CD4-positive, alpha-beta T cell treated with Interleukin-21 for 1 hour (primary cell): Measurements from ENCODE around the gene MYCT1.

Source experiments
- DNase-seq: peaks from one replicate; pipeline ENCODE4 v3.0.0-alpha.2; 2020

Gene MYCT1

DNA sequence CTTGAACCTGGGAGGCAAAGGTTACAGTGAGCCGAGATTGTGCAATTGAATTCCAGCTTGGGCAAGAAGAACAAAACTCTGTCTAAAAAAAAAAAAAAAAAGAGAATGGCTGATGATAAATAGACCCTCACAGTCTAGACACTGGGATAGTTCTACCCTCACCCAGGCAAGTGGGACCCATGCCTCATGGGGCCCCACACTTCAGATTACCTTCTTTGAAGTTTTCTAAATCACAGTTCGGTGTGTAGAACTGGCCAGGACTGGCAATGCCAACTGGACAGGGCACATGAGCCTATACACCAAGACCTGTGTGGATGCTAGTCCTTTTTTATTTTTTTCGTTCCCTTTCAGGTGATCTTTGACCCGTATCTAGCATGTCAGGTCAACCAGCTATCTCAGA, 28.6 kb downstream of the MYCT1 start:
- DNase-seq = no peak

DNA sequence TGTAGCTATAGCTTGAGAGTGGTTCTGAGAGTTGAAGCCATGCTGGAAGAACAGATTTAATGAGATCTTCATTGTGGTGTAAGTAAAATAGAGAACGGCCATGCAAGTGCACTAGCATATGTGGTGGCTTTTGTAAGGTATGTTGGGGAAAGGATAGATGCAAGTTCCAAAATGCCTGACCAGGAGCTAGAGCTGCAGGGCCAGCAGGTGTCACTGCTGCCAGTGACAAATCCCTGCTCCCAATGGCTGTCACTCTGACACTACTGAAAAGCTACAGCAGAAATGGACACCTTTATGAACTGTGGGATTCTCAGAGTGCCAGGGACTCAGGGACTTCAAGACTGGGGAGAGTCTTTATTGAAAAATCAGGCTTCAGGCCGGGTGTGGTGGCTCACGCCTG, 29.8 kb downstream of the MYCT1 start:
- no peak for DNase-seq

DNA sequence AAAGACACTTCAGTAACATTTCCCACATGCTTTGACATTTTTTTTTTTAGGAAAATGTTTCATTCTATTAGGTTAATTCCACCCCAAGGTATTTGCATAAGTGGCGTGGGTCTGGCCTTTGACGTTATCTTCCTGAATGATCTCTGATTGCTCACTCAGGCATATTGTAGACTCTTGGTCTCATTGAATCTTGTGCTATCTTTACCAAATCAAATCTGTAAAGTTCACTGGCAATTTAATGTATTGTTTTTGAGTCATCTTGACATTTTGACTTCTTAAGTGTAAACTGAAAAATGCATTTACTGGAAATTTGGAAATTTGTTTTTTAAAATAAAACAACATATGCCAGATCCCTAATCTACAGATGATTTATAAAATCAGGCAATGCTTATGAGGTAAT, 36.9 kb downstream of the MYCT1 start:
- no peak for DNase-seq

DNA sequence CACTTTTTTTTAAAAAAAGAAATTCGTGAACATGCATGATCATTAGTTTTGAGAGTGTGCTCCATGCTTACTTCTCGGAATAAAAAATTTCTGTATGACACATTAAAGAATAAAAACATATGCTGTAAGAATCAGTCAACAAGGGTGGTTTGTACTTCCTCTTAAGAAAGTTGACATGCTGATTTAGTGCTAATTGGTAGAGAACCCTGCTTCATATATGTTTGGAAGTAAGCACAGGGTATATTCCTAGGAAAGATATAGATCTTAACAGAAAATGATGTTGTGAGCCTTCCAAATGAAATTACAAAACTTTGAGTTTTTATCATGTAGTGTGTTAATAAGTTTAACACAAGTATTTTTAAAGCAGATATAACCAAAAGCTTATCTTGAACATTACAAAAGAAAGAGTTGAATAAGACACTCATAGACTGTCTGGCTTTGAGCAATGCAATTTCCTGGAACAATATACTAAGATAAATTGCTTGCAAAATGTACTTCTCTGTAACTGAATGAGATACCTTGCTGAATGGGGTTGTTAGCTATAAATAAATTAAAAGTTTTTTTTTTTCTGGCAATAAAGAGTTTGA, 39.1 kb downstream of the MYCT1 start:
- no peak for DNase-seq

DNA sequence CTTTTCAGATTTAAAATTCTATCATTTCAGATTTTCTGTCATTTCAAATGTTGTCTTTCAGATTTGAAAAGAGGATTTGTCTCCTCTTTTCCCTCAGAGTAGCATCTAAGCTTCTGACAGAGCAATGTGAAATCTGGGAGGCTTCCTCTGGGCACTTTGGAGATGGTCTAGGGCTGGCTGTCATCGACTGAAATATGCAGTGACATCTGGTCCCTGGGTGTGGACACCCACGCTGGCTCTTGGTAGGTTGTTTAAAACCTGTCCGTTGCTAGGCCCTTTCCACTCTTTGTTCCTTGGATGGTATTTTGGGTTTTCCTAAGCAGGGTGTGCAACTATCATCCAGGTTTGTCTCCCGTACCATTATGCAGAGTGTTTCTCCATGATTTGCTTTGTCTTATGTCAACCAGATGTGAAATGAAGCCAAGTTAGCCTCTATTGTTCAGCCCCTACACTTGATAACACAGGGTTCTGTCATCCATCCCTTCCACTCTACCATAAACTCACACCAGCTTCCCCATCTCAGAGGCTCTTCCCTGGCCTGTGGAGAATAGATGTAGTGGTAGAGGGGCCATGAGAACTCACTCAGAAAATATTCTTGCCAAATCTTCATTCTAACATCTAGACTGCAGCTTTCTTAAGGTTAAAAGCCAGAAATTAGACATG, 47.9 kb downstream of the MYCT1 start:
- no peak for DNase-seq

DNA sequence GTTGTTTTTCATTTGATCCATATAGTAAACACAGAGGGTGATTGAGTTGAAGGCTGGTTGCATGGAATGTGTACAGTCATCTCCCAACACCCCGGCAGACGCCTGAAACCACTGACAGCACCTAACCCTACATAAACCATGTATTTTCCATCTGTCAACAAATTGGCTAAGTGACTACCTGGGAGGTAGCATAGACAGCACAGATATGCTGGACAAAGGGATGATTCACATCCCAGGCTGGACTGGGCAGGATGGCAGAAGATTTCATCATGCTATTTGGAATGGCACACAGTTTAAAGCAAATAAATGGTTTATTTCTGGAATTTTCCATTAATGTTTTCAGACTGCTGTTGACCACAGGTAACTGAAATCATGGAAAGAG, 48.5 kb downstream of the MYCT1 start:
- DNase-seq = no peak

DNA sequence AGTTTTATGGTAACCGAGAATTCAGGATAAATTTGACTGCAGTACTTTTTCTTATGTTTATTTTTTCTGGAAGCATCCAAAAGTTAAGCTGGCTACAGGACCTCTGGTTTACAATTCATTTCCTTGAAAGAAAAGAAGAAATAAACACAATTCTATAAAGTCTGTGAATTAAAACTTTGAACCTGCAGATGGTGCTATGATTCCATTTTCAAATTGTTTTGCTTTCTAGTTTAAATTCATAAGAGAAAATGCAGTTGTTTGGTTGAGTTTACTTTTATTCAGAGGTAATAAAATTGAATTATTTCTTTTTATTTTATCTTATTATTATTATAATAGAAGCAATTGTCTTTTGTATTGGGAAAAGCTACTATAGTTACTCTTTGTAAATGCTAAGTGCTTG, 51.1 kb downstream of the MYCT1 start:
- DNase-seq = no peak

DNA sequence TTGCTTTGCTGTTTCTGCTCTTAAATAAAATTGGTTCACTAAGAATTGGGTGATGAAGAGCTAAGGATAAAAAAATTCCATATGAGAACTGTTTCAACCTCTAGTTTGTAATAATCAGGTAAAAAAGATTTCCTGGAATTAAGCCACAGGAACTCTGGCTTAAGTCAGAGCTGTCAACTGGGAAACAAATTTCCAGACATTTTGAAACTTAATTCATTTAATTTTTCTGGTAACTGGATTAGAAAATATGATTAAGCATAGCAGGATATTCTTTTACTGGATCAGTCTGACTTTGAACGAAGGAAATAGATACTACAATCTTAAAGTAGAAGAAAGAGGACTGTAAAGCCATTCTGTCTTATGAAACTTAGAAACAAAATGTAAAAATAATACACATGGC, 51.6 kb downstream of the MYCT1 start:
- no peak for DNase-seq

DNA sequence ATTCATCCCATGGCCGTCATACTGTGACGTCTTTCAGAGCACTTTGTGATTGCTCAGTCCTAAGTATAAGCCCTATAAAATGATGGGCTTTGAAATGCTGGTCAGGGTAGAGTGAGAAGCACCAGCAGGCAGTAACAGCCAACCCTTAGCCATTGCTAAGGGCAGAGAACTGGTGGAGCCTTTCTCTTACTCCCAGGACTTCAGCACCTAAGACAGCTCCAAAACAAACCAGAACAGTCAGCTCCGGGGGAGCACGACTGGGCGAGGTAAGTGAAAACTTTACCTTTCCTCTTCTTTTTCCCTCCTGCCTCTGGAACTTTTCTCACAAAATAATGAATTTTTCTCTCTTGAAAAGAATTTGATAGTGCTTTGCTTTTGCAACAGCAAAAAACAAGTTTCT, 53.0 kb downstream of the MYCT1 start, which contains the start of gene VIP:
VIP (plus strand) TSS at position 104 of the 400 bp plus-strand sequence. CDS start 1,381 bp downstream, outside the sequence.
- no peak for DNase-seq

DNA sequence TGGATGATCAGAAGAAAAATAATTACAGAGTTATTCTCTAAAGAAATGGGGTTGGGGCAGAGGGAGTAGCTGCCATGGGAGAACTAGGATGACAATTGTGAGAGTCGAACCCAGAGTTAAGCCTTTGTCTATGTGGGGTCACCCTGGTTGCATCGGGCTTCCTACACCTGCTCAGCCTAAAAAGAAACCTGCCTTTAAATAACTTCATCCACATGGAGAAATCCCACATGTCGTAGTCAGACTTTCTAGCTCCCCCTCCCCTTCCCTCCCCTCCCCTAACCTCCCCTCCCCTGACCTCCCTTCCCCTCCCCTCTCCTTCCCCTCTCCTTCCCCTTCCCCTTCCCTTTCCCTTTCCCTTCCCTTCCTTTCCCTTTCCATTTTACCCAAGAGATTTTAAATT, 67.6 kb downstream of the MYCT1 start:
- DNase-seq = no peak

DNA sequence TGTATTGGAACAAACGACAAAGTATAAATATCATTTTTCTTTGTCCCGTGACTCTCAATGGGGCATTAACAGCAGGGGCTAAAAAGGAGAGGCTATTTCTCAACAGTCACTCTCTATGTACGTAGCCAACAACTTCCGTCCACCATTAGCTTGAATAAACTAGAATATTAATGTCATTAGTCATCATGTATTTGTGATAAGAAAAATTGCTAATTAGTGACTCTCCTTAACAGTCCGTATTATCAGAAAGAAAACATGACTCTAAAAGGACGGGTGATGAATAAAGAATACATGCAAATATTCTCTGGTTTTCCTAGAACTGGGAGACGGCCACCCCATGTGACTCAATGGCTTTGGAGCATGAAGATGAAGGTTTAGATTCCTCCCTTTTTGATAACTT, 71.5 kb downstream of the MYCT1 start:
- DNase-seq = no peak

DNA sequence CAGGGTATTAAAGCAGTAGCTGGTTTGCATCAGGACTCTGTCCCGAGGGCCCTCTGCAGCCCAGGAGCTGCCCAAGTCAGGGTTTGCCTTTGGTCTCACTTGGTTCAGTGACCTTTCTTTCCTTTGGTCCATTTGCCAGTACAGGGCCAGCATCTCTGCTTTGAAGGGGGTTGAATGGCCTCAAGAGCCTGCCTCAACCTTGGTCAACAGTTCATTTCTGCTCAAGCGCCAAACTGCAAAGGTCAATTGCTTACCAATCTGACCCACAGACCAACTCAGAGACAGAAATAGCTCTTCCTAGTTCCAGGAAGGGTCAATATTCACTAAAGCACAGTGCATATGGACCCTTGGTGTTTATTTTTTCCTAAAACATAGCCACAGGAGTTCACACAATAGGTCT, 72.3 kb downstream of the MYCT1 start:
- DNase-seq = no peak

DNA sequence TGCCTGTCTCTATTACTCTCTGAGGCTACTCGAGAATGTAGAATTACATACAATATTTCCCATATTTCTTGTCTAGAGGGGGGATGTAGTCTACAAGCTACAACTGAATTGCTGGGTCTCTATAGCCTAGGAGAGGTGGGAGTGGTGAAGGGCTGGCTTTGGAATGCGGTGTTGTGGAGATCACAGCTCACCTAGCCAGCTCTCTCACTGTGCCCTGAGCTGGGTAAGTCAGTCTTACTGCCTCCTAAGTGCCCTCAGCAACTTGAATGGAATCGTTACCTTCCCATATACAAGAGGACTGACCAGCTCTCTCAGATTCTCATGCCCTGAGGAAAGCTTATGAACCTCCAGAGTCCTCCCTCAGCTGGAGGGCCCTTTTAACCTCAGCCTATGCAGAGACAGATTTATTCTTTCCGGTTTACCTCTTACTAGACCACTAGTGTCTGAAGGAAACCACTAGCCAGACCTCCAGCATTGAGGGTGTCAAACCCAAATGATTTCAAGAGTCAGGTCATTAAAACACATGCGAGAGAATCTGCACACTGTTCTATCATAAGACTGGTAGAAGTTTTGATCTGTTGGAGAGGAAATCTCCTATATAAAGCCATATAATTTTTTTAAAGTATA, 73.5 kb downstream of the MYCT1 start:
- no peak for DNase-seq
